Germinal center (tissue), 1 donor: ENCODE results near the gene MVB12B.

ENCODE experiments used
- DNase-seq: peaks from one replicate; pipeline ENCODE4 v3.0.0; 2012; ENCODE audit warnings: mixed read lengths, low spot score

The MVB12B gene

GRCh38 chr9:126453156-126453963, 126.7 kb downstream of the MVB12B start:
- DNase-seq, result no peak

- no peak for DNase-seq
These were observed 127.6 kb downstream of the MVB12B start for GRCh38 chr9:126454215-126454614.

- DNase-seq, result no peak
These were observed 128.2 kb downstream of the MVB12B start for GRCh38 chr9:126454795-126455194.

- no peak for DNase-seq
These were observed 130.0 kb downstream of the MVB12B start for GRCh38 chr9:126456441-126457174.

- DNase-seq, result no peak
These were observed 130.5 kb downstream of the MVB12B start for GRCh38 chr9:126457175-126457547.

GRCh38 chr9:126457890-126458289, 131.3 kb downstream of the MVB12B start:
- DNase-seq, result no peak

- no peak for DNase-seq
These were observed 132.5 kb downstream of the MVB12B start for GRCh38 chr9:126459126-126459525.

- no peak for DNase-seq
These were observed 132.9 kb downstream of the MVB12B start for GRCh38 chr9:126459546-126459945.

GRCh38 chr9:126459965-126460843, 133.6 kb downstream of the MVB12B start:
- no peak for DNase-seq

GRCh38 chr9:126461029-126461428, 134.4 kb downstream of the MVB12B start:
- DNase-seq, result no peak

GRCh38 chr9:126461608-126462007, 135.0 kb downstream of the MVB12B start:
- DNase-seq, result no peak

GRCh38 chr9:126462617-126463016, 136.0 kb downstream of the MVB12B start:
- no peak for DNase-seq

- DNase-seq, result no peak
These were observed 136.8 kb downstream of the MVB12B start for GRCh38 chr9:126463426-126463825.

GRCh38 chr9:126464694-126465441, 138.2 kb downstream of the MVB12B start:
- DNase-seq, result no peak

GRCh38 chr9:126465977-126466376, 139.3 kb downstream of the MVB12B start:
- no peak for DNase-seq

- no peak for DNase-seq
These were observed 141.7 kb downstream of the MVB12B start for GRCh38 chr9:126468141-126468825.

- DNase-seq, result no peak
These were observed 143.8 kb downstream of the MVB12B start for GRCh38 chr9:126470241-126470993.

- peak; percentile 21 for DNase-seq
These were observed 144.5 kb downstream of the MVB12B start for GRCh38 chr9:126471084-126471624.

GRCh38 chr9:126472198-126472947, 145.7 kb downstream of the MVB12B start:
- DNase-seq, result no peak
